ENCODE measurements around the gene CEP120.
"Not testable (repeated sequence)": the region's sequence is repeated elsewhere in the genome, so short reads cannot be mapped to it uniquely, and the experiment has no call there.

The CEP120 gene

GRCh38 chr5:123438902-123439301 lies 15.7 kb upstream of the CEP120 start:
- DNase-seq (ENCODE audit: low read depth) = no peak

- no peak for DNase-seq (ENCODE audit: low read depth)
These were observed 15.0 kb upstream of the CEP120 start for GRCh38 chr5:123438244-123438643.

GRCh38 chr5:123436201-123436600 lies 13.0 kb upstream of the CEP120 start:
- no peak for DNase-seq (ENCODE audit: low read depth)

- no peak for DNase-seq (ENCODE audit: low read depth)
These were observed 11.6 kb upstream of the CEP120 start for GRCh38 chr5:123434796-123435195.

GRCh38 chr5:123433596-123433995 lies 10.4 kb upstream of the CEP120 start:
- no peak for DNase-seq (ENCODE audit: low read depth)

GRCh38 chr5:123430441-123430840 lies 7.2 kb upstream of the CEP120 start:
- not testable (repeated sequence) for DNase-seq (ENCODE audit: low read depth)

- no peak for DNase-seq (ENCODE audit: low read depth)
These were observed 6.8 kb upstream of the CEP120 start for GRCh38 chr5:123429993-123430392.

GRCh38 chr5:123429221-123429954 lies 6.2 kb upstream of the CEP120 start:
- no peak for DNase-seq (ENCODE audit: low read depth)

GRCh38 chr5:123428521-123429220 lies 5.5 kb upstream of the CEP120 start:
- DNase-seq (ENCODE audit: low read depth) = no peak

GRCh38 chr5:123427281-123427680 lies 4.1 kb upstream of the CEP120 start:
- DNase-seq (ENCODE audit: low read depth) = no peak

GRCh38 chr5:123425431-123425830 lies 2.2 kb upstream of the CEP120 start:
- no peak for DNase-seq (ENCODE audit: low read depth)

- no peak for DNase-seq (ENCODE audit: low read depth)
These were observed 548 bp downstream of the CEP120 start for GRCh38 chr5:123422433-123423277.

- no peak for DNase-seq (ENCODE audit: low read depth)
These were observed 1.4 kb downstream of the CEP120 start for GRCh38 chr5:123421773-123422172.

GRCh38 chr5:123414974-123415373 lies 8.2 kb downstream of the CEP120 start:
- no peak for DNase-seq (ENCODE audit: low read depth)

- no peak for DNase-seq (ENCODE audit: low read depth)
These were observed 11.0 kb downstream of the CEP120 start for GRCh38 chr5:123412206-123412605.

GRCh38 chr5:123401999-123402398 lies 21.2 kb downstream of the CEP120 start:
- not testable (repeated sequence) for DNase-seq (ENCODE audit: low read depth)

- no peak for DNase-seq (ENCODE audit: low read depth)
These were observed 21.9 kb downstream of the CEP120 start for GRCh38 chr5:123401320-123401719.

- not testable (repeated sequence) for DNase-seq (ENCODE audit: low read depth)
These were observed 22.3 kb downstream of the CEP120 start for GRCh38 chr5:123400870-123401291.

- DNase-seq (ENCODE audit: low read depth) = no peak
These were observed 25.0 kb downstream of the CEP120 start for GRCh38 chr5:123398058-123398733.

- DNase-seq (ENCODE audit: low read depth) = no peak
These were observed 25.7 kb downstream of the CEP120 start for GRCh38 chr5:123397538-123397937.

GRCh38 chr5:123391009-123391408 lies 32.2 kb downstream of the CEP120 start:
- no peak for DNase-seq (ENCODE audit: low read depth)

GRCh38 chr5:123389794-123390193 lies 33.4 kb downstream of the CEP120 start:
- no peak for DNase-seq (ENCODE audit: low read depth)
